Stimulated activated naive CD4-positive, alpha-beta T cell treated with Interleukin-2 at 50 U/mL for 16 hours (primary cell): Measurements from ENCODE around the gene MARK3.

Source experiments
- DNase-seq: peaks from one replicate; lab custom pipeline; 2025; lab: John Stamatoyannopoulos, UW

MARK3 gene

GRCh38 chr14:103526914-103527248 is 141.7 kb downstream of the MARK3 start:
- no peak for DNase-seq

GRCh38 chr14:103527408-103528145 is 142.4 kb downstream of the MARK3 start:
- DNase-seq: peak; percentile 24

GRCh38 chr14:103528146-103528586 is 143.0 kb downstream of the MARK3 start:
- no peak for DNase-seq

- peak; percentile 79 for DNase-seq
Measured at GRCh38 chr14:103528587-103529382, 143.6 kb downstream of the MARK3 start, which contains the start of gene TRMT61A. Gene TRMT61A, plus strand, starts transcription at chr14:103529196. Its CDS starts 783 bp downstream, at chr14:103529979.

- no peak for DNase-seq
Measured at GRCh38 chr14:103529383-103530365, 144.5 kb downstream of the MARK3 start.

- no peak for DNase-seq
Measured at GRCh38 chr14:103530390-103530789, 145.2 kb downstream of the MARK3 start.

- DNase-seq: no peak
Measured at GRCh38 chr14:103530831-103531230, 145.6 kb downstream of the MARK3 start.

GRCh38 chr14:103531421-103532215 is 146.4 kb downstream of the MARK3 start:
- DNase-seq: no peak

GRCh38 chr14:103532216-103533136 is 147.3 kb downstream of the MARK3 start:
- DNase-seq: no peak

GRCh38 chr14:103533137-103533998 is 148.2 kb downstream of the MARK3 start:
- no peak for DNase-seq

- no peak for DNase-seq
Measured at GRCh38 chr14:103533999-103534575, 148.9 kb downstream of the MARK3 start.

GRCh38 chr14:103534576-103535061 is 149.4 kb downstream of the MARK3 start:
- no peak for DNase-seq

GRCh38 chr14:103535081-103535890 is 150.1 kb downstream of the MARK3 start:
- no peak for DNase-seq

GRCh38 chr14:103535891-103536565 is 150.8 kb downstream of the MARK3 start:
- DNase-seq: no peak

- DNase-seq: no peak
Measured at GRCh38 chr14:103536693-103537092, 151.5 kb downstream of the MARK3 start.

- DNase-seq: no peak
Measured at GRCh38 chr14:103537175-103537990, 152.2 kb downstream of the MARK3 start.
